NCI-H526 treated with DMSO at 0.1 percent for 48 hours (cell line): ENCODE data around the gene KRTAP10-9.
A peak's percentile ranks its signal among the peaks of the same experiment; 100 is the strongest.
"Not testable (repeated sequence)": the region's sequence is repeated elsewhere in the genome, so short reads cannot be mapped to it uniquely, and the experiment has no call there.

Experiments used
- DNase-seq: peaks from one replicate; lab custom pipeline; 2025; lab: John Stamatoyannopoulos, UW

Gene KRTAP10-9

GRCh38 chr21:44626673-44627143 lies at the start of gene KRTAP10-9:
Gene KRTAP10-9 (plus strand): TSS chr21:44627093. CDS start chr21:44627172, 79 bp downstream.
- no peak for DNase-seq

DNA sequence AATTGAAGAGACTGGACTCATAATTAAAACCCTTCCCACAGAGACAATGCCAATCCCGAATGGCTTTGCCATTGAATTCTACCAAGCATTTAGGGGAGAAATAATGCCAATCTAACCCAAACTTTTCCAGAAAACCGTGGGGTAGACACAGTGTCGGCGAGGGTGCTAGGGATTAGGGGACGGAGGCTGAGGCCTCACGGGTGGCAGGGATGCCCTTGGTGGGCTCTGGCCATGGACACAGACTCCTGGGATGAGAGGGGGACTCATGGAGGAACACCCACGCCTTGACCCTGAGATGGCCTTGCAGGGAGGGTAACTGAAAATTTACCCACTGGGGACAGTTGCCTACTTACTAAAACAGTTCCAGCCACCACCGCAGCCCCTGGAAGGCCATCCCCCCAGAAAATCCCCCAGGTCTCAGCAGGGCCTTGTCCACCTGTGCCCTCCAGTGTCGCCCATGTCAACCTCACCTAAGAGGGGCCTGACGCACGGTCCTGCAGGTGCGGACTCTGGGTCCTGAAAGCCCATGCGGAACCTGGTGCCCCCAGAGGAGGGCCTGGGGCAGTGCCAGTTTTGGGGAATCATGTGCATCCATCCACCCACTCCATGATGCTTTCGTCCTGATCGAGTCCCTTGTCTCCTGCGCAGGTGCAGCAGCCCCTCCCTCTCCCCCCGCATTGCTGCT lies 48.4 kb upstream of the KRTAP10-9 start:
- no peak for DNase-seq

GRCh38 chr21:44579056-44579832 lies 47.6 kb upstream of the KRTAP10-9 start:
- no peak for DNase-seq

GRCh38 chr21:44579833-44580144 lies 47.1 kb upstream of the KRTAP10-9 start:
- DNase-seq, result no peak

GRCh38 chr21:44580231-44580821 lies 46.6 kb upstream of the KRTAP10-9 start, which contains the start of gene KRTAP10-5:
Gene KRTAP10-5 (minus strand): TSS chr21:44580604. CDS start chr21:44580578, 26 bp downstream.
- DNase-seq, result not testable (repeated sequence)

- no peak for DNase-seq
These were observed 45.7 kb upstream of the KRTAP10-9 start for GRCh38 chr21:44581158-44581557.

- peak; percentile 14 for DNase-seq
These were observed 44.8 kb upstream of the KRTAP10-9 start for GRCh38 chr21:44582055-44582454.

GRCh38 chr21:44583089-44583799 lies 43.6 kb upstream of the KRTAP10-9 start:
- DNase-seq, result no peak

DNA sequence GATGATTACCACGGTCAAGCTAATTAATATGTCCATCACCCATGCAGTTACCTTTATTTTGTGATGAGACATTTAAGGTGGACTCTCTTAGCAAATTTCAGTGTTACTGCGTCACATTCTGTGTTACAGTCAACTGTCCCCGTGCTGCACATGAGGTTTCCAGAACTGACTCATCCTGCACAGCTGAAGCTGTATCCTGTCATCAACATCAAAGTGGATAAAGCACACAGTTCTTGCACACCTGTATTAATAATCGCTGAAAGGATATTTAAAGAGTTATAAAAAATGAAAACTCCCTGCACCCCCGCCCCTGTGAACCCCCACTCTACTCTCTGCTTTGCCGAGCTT lies 43.1 kb upstream of the KRTAP10-9 start:
- no peak for DNase-seq

- no peak for DNase-seq
These were observed 41.0 kb upstream of the KRTAP10-9 start for GRCh38 chr21:44585892-44586291.

DNA sequence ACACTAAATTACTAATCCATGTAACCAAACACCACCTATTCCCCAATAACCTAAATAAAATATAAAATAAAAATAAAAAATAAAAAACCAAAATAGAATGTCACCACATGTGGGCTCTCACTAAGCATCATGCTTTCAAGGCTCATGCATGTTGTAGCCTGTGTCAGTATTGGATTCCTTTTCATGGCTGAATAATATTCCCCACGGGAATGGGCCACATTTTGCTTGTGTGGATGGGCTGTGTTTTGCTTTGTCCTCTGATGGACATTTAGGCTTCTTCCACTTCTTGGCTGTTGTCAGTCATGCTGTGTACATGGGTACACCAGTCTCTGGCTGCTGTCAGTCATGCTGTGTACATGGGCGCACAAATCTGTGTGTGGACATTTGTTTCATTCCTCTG lies 37.8 kb upstream of the KRTAP10-9 start:
- DNase-seq, result no peak

- DNase-seq, result no peak
These were observed 37.1 kb upstream of the KRTAP10-9 start for GRCh38 chr21:44589586-44590305.

DNA sequence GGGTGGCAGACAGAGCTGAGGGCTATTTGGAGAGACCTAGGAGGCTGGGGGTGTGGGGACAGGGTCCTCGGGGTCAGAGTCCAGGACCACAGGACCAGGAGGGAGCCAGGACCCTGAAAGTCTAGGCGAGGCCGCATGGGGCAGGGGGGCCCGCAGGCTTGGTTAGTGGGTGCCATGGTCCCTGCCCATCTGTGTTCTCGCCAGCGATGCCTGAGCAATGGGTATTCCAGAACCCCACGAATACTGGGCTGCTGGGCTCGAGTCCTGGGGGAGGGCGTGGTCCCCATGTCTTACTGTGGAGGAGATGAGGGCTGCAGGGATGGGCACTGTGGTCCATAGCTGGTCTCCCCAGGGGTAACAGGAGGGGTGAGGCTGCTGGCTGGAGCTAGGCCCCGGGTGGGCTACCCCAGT lies 36.6 kb upstream of the KRTAP10-9 start:
- no peak for DNase-seq

- DNase-seq, result not testable (repeated sequence)
These were observed 35.7 kb upstream of the KRTAP10-9 start for GRCh38 chr21:44590897-44591800.

- not testable (repeated sequence) for DNase-seq
These were observed 35.1 kb upstream of the KRTAP10-9 start for GRCh38 chr21:44591801-44592130.

DNA sequence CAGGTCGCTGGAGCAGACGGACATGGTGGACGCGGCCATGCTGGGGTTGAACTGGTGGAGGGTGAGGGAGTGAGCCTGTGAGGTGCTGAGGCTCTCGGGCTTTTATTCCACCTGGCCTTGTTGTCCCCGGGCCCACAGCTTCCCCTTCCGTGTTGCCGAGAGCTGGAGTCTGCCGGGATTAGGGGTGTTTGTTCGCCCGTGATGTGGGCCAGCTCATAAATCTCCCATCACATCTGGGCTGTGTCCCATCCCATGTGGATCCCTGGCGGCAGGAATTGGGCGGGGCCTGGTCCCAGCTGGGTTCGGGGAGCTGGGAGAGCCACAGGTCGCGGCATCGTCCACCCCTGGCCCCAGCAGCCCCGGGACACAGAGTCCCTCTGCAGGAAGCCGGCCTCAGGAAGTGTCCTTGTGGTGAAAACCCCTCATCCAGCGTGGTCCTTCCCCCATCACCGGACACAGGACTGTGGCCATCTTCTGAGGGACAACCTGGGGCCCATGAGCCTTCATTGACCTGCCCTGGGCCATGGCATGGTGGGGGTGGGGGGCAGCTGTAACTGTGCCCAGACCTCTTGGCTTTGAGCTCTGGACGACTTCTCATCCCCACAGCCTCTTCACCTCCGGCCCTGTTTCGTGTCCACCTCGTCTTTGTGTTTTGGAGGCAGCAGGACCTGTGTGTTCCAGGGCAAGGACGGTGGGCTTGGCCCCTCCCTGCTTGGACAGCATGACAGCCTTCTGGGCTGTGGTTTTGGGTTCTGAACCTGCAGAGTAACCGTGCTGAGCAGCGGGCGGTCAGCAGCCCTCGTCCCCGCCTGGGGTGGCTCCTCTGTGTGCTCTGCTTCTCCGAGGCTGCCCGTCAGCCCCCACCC lies 34.2 kb upstream of the KRTAP10-9 start, which contains the start of gene KRTAP10-6:
KRTAP10-6 (minus strand) TSS at position 60 of the 866 bp plus-strand sequence; CDS start at position 39, 21 bp downstream.
- no peak for DNase-seq

DNA sequence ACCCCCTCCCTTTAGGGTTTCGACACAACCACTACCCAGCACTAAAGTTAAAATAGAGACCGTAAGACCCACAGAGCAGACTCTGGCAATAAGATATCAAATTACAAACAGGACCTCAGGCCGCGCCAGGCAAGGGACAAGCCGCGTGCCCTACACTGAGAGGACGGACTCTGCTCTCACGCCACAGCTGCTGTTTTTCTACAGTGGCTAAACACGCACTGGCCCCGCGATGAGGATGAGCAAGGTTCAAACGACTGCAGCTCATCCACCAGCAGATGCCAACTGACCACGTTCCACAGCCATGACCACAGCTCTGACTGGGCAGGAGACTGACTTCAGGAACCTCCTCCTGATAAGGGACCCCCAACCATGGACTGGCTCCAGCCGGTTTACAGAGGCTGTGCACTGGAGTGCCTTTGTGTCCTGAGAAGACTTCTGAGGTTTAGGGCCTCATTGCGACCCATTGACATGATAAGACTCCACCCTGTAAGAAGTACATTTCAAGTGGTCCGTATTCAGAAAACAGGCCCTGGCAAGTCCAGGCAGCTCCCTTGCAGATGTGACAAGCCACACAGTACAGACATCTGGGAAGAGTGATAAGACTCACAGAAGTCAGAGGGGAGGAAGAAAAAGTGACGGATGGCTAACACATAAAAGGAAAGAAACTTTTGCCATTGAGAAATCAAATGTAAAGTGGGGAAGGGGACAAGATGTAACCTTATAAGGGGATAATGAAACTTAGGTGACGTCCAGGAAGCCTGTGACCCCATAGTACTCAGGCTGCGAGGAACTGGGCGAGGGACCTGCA lies 33.1 kb upstream of the KRTAP10-9 start:
- DNase-seq, result no peak

- DNase-seq, result no peak
These were observed 32.4 kb upstream of the KRTAP10-9 start for GRCh38 chr21:44594406-44594916.

GRCh38 chr21:44595524-44595923 lies 31.4 kb upstream of the KRTAP10-9 start:
- DNase-seq, result no peak
